NOMO-1 (cell line): Measurements from ENCODE around the gene CEACAM3.
"Not testable (repeated sequence)": the region's sequence is repeated elsewhere in the genome, so short reads cannot be mapped to it uniquely, and the experiment has no call there.

Experiments
- DNase-seq, 2 experiments: peaks; one replicate each; lab custom pipeline; 2025; ENCODE audit not compliant: unreplicated experiment in 2 of 2; lab: John Stamatoyannopoulos, UW

Gene CEACAM3

GRCh38 chr19:41796362-41796761 is at the start of gene CEACAM3:
Gene CEACAM3, plus strand, starts transcription at chr19:41796587. Its CDS starts 91 bp downstream, at chr19:41796678.
- DNase-seq = no peak

GRCh38 chr19:41746593-41747227 is 49.7 kb upstream of the CEACAM3 start:
- peak; percentile 49 to 72 for DNase-seq

GRCh38 chr19:41748012-41748411 is 48.4 kb upstream of the CEACAM3 start:
- no peak for DNase-seq

- DNase-seq = not testable (repeated sequence)
Observed at GRCh38 chr19:41750248-41751134, 45.9 kb upstream of the CEACAM3 start.

GRCh38 chr19:41753159-41753558 is 43.2 kb upstream of the CEACAM3 start:
- DNase-seq = peak; percentile 41 to 47

- peak in 1 of 2 experiments; percentile 34 for DNase-seq
Observed at GRCh38 chr19:41753936-41754529, 42.4 kb upstream of the CEACAM3 start.

- peak; percentile 33 for DNase-seq
Observed at GRCh38 chr19:41755328-41755913, 41.0 kb upstream of the CEACAM3 start, which contains the start of gene CEACAM6. Gene CEACAM6, plus strand, starts transcription at chr19:41755530. Its CDS starts 109 bp downstream, at chr19:41755639.

GRCh38 chr19:41758846-41759245 is 37.5 kb upstream of the CEACAM3 start:
- no peak for DNase-seq

GRCh38 chr19:41767115-41767514 is 29.3 kb upstream of the CEACAM3 start:
- DNase-seq = no peak

GRCh38 chr19:41768105-41768504 is 28.3 kb upstream of the CEACAM3 start:
- DNase-seq = not testable (repeated sequence)

- DNase-seq = no peak
Observed at GRCh38 chr19:41769608-41770007, 26.8 kb upstream of the CEACAM3 start.

GRCh38 chr19:41771410-41771809 is 25.0 kb upstream of the CEACAM3 start:
- DNase-seq = no peak

GRCh38 chr19:41774515-41774980 is 21.8 kb upstream of the CEACAM3 start:
- no peak for DNase-seq

GRCh38 chr19:41776700-41777099 is 19.7 kb upstream of the CEACAM3 start:
- no peak for DNase-seq

- DNase-seq = no peak
Observed at GRCh38 chr19:41783612-41784011, 12.8 kb upstream of the CEACAM3 start.

- DNase-seq = peak; percentile 21 to 37
Observed at GRCh38 chr19:41784312-41784711, 12.1 kb upstream of the CEACAM3 start.

GRCh38 chr19:41784743-41785142 is 11.6 kb upstream of the CEACAM3 start:
- peak; percentile 46 to 76 for DNase-seq

GRCh38 chr19:41785653-41786052 is 10.7 kb upstream of the CEACAM3 start:
- peak; percentile 95 for DNase-seq

- DNase-seq = no peak
Observed at GRCh38 chr19:41787055-41787454, 9.3 kb upstream of the CEACAM3 start.

- DNase-seq = not testable (repeated sequence)
Observed at GRCh38 chr19:41788518-41788917, 7.9 kb upstream of the CEACAM3 start.

GRCh38 chr19:41789053-41789452 is 7.3 kb upstream of the CEACAM3 start:
- not testable (repeated sequence) for DNase-seq
